ENCODE data around the gene DTNBP1.

The DTNBP1 gene

DNA sequence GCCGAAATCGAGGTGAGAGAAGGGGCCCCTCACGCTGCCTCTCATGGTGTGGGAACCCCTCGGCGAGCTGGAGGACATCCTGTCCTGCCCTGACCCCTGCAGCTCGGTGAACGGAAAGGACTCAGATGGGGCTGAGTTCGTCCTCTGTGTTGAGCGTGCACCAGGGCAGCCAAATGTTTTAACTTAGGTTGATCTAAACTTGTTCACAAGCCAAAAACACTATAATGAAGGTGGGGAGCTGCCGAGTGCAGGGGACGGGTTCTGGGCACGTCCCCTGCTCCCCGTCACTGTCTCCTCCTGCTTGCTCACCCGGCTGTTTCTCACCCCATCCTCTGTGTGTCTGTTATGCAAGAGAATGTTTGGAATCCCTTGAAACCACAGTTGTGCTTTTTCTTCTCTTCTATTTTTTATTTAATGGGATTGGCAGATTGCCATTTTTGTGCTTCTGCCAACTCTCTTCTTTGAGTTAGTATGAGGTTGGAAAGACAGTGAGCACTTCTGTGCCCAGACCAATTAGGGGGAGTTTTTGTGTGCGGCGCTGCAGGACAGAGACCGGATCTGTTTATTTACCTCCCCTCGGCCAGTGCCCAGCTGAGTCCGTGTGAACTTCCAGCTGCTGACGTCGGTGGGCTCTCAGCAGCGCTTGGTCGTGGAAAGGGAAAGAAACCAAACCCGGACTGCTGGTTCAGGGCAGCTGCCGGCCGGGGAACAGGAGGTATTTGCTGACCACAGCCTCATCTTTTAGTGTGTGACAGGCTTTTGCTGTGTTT is 158.1 kb downstream of the DTNBP1 start:
- DNase-seq (ENCODE audit: low read depth, low spot score) = no peak
- Histone ChIP-seq H3K36me3 (ENCODE audit: insufficient read depth, insufficient read length, low read length) (peaks cover 84% of the 10 kb centered on the region), H3K4me3 (ENCODE audit: insufficient read length, low read depth) (no peak overlapping the region), H3K27me3 (ENCODE audit: insufficient read depth, insufficient read length) (no peaks in the 10 kb centered on the region), H3K9me3 (ENCODE audit: insufficient read depth, low read length) (no peaks in the 10 kb centered on the region), H3K4me1 (ENCODE audit: insufficient read depth, insufficient read length) (peaks cover 2% of the 10 kb centered on the region), H3K9ac (ENCODE audit: insufficient read length, low read depth) (no peak overlapping the region)
- TF ChIP-seq SUZ12 (IDR thresholded peaks at IDR 0.05; ENCODE audit: extremely low read depth, insufficient read depth, insufficient read length) (no peak), YY1 (IDR thresholded peaks at IDR 0.05; ENCODE audit: insufficient read depth, insufficient read length) (no peak), ZNF274 (IDR thresholded peaks at IDR 0.05; ENCODE audit: low read depth, low read length) (no peak)

DNA sequence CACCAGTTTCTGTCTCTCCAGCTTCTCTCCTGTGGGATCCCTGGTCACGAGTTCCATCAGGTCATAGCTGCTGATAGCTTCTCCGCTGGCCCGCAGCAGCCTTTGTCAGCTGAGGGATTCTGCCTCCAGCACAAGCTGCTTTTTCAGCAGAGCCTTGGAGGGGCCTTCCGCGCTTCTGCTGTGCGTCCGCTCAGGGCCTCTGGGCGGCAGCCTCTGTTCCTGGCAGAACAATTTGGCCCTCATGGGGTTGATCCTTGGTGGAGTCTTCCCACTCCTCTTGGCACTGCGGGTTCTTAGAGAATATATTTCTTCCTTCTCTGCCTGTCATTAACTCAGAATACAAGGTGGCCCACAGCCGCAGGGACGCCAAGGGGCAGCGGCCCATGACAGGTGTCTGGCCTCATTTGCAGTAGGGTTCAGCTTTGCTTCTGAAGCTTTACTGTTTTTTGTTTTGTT is 158.8 kb downstream of the DTNBP1 start:
- no peaks in the 10 kb centered on the region for H3K9me3 ChIP-seq (ENCODE audit: insufficient read depth, low read length)
- no peaks in the 10 kb centered on the region for H3K27me3 ChIP-seq (ENCODE audit: insufficient read depth, insufficient read length)
- TF ChIP-seq ZNF274 (IDR thresholded peaks at IDR 0.05; ENCODE audit: low read depth, low read length) = no peak
- TF ChIP-seq SUZ12 (IDR thresholded peaks at IDR 0.05; ENCODE audit: extremely low read depth, insufficient read depth, insufficient read length) = no peak
- no peak for TF ChIP-seq YY1 (IDR thresholded peaks at IDR 0.05; ENCODE audit: insufficient read depth, insufficient read length)
- no peak overlapping the region for H3K9ac ChIP-seq (ENCODE audit: insufficient read length, low read depth)
- DNase-seq (ENCODE audit: low read depth, low spot score) = no peak
- H3K36me3 ChIP-seq (ENCODE audit: insufficient read depth, insufficient read length, low read length) = peaks cover 84% of the 10 kb centered on the region
- H3K4me1 ChIP-seq (ENCODE audit: insufficient read depth, insufficient read length) = peaks cover 2% of the 10 kb centered on the region
- H3K4me3 ChIP-seq (ENCODE audit: insufficient read length, low read depth) = no peak overlapping the region

DNA sequence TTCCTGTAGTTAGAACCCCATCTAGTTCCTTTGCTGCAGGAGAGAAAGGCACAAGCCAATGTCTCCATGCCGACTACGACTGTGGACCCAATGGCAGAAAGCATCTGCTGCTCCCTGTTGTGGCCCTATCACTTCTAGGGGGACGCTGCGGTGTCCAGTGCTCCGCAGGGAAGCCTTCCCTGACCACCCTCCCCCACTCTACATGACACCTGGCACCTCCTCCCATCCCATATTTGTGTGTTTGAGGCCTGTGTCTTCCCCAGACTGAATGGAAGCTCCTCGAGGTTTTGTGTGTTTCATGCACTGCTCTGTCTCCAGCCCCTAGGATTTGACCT is 159.5 kb downstream of the DTNBP1 start:
- peaks cover 86% of the 10 kb centered on the region for H3K36me3 ChIP-seq (ENCODE audit: insufficient read depth, insufficient read length, low read length)

DNA sequence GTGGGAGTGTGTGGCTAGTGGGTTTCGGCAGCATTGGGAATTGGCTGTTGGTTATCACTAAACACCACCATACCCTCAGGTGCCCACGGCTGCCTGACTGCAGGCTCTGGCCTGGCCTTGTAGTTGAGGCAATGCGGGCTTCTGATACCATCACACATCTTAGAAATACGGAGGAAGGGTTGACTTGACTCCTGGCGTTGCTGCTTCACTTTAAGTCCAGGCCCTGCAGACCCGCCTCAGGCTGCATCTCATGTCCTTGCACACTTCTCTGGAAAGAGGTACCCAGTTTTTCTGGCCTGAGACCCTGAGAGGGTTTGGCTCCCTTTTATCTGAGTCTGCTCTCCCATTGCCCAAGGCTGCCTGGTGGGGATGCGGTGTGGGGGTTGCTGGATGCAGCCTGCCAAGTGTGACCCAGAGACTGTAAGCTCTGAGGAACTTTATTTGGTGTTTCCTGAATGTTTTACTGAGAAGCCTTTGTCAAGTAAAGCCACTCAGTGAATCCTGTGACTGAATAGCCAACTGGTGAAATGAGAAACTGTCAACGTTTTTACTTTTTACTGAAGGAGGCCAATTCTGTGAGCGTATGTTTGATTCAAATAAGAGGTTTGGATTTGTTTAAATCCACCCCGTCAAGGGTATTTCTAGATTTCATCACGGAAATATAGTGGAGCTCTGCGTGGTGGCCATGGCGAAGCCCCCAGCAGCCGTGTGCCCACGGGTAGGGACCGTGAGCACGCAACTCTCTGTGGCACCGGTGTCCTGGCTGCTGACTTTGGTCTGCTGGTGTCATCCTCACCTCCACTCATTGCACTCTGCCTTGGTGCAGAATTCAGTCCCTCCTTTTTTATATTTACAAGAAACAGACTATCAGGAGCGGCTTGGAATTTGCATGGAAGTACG is 160.1 kb downstream of the DTNBP1 start:
- Histone ChIP-seq H3K9me3 (ENCODE audit: insufficient read depth, low read length) (no peaks in the 10 kb centered on the region), H3K27me3 (ENCODE audit: insufficient read depth, insufficient read length) (no peaks in the 10 kb centered on the region), H3K4me1 (ENCODE audit: insufficient read depth, insufficient read length) (peaks cover 2% of the 10 kb centered on the region), H3K36me3 (ENCODE audit: insufficient read depth, insufficient read length, low read length) (peaks cover 85% of the 10 kb centered on the region), H3K9ac (ENCODE audit: insufficient read length, low read depth) (no peak overlapping the region), H3K4me3 (ENCODE audit: insufficient read length, low read depth) (no peak overlapping the region)
- TF ChIP-seq YY1 (IDR thresholded peaks at IDR 0.05; ENCODE audit: insufficient read depth, insufficient read length) (no peak), SUZ12 (IDR thresholded peaks at IDR 0.05; ENCODE audit: extremely low read depth, insufficient read depth, insufficient read length) (no peak), ZNF274 (IDR thresholded peaks at IDR 0.05; ENCODE audit: low read depth, low read length) (no peak)
- DNase-seq (ENCODE audit: low read depth, low spot score) = no peak

More for the DNA sequence above, 159.5 kb downstream of the DTNBP1 start:
- H3K4me1 ChIP-seq (ENCODE audit: insufficient read depth, insufficient read length) = peaks cover 2% of the 10 kb centered on the region
- H3K27me3 ChIP-seq (ENCODE audit: insufficient read depth, insufficient read length) = no peaks in the 10 kb centered on the region
- no peak for DNase-seq (ENCODE audit: low read depth, low spot score)
- TF ChIP-seq YY1 (IDR thresholded peaks at IDR 0.05; ENCODE audit: insufficient read depth, insufficient read length) = no peak
- no peak for TF ChIP-seq ZNF274 (IDR thresholded peaks at IDR 0.05; ENCODE audit: low read depth, low read length)
- TF ChIP-seq SUZ12 (IDR thresholded peaks at IDR 0.05; ENCODE audit: extremely low read depth, insufficient read depth, insufficient read length) = no peak
- H3K9ac ChIP-seq (ENCODE audit: insufficient read length, low read depth) = no peak overlapping the region
- H3K4me3 ChIP-seq (ENCODE audit: insufficient read length, low read depth) = no peak overlapping the region
- H3K9me3 ChIP-seq (ENCODE audit: insufficient read depth, low read length) = no peaks in the 10 kb centered on the region

DNA sequence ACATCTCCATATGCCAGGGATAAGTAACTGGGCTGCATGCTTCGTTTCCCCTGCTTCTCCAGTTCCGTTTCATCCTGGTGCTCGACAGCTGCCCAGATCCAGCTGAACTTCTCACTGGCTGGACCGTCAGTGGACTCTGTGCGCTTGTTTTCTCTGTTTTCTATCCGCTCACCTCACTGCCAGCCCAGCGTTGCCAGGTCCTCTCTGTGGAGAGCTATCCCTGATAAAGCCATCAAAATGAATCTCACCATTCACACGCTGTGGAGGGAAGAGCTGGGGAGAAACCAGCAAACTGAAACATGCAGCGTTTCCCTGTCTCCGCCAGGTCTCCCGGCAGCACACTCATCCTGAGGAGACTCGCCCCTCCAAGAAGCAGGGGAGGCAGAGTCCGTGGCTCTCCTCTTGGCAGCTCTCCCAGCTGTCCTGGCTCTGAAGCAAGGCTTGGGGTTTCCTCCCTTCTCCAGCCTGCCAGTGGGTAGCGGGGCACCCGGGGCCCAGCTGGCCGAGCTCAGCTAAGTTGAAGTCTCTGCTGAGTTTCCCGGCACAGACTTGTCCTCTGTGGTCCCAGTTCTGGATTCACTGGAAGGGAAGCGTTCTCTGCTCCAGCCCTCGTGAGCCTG is 160.9 kb downstream of the DTNBP1 start:
- peaks cover 80% of the 10 kb centered on the region for H3K36me3 ChIP-seq (ENCODE audit: insufficient read depth, insufficient read length, low read length)
- H3K4me3 ChIP-seq (ENCODE audit: insufficient read length, low read depth) = no peak overlapping the region
- no peak for DNase-seq (ENCODE audit: low read depth, low spot score)
- H3K4me1 ChIP-seq (ENCODE audit: insufficient read depth, insufficient read length) = peaks cover 2% of the 10 kb centered on the region
- TF ChIP-seq YY1 (IDR thresholded peaks at IDR 0.05; ENCODE audit: insufficient read depth, insufficient read length) (no peak), SUZ12 (IDR thresholded peaks at IDR 0.05; ENCODE audit: extremely low read depth, insufficient read depth, insufficient read length) (no peak), ZNF274 (IDR thresholded peaks at IDR 0.05; ENCODE audit: low read depth, low read length) (no peak)
- H3K9ac ChIP-seq (ENCODE audit: insufficient read length, low read depth) = no peak overlapping the region
- H3K27me3 ChIP-seq (ENCODE audit: insufficient read depth, insufficient read length) = no peaks in the 10 kb centered on the region
- no peaks in the 10 kb centered on the region for H3K9me3 ChIP-seq (ENCODE audit: insufficient read depth, low read length)

DNA sequence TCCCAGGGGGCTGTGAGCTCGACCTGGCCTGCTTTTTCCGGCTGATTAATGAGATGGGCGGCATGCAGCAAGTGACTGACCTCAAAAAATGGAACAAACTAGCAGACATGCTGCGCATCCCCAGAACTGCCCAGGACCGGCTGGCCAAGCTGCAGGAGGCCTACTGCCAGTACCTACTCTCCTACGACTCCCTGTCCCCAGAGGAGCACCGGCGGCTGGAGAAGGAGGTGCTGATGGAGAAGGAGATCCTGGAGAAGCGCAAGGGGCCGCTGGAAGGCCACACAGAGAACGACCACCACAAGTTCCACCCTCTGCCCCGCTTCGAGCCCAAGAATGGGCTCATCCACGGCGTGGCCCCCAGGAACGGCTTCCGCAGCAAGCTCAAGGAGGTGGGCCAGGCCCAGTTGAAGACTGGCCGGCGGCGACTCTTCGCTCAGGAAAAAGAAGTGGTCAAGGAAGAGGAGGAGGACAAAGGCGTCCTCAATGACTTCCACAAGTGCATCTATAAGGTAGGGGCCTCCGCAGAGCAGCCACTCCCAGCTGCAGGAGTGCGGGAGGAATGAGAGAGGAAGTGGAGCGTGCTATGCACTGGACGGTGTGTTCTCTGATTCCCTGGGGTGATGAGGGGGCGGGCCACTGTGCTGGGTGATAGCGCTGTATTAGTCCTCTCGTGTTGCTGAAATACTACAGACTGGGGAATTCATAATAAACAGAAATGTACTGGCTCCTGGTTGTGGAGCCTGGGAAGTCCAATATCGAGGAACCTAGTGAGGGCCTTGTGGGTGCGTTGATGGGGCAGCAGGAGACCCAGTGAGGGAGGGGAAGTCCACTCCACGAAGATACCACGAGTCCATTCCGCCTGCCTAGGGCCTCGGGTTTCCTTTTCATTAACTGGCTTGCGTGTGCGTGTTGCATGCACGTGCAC is 161.7 kb downstream of the DTNBP1 start:
- no peaks in the 10 kb centered on the region for H3K27me3 ChIP-seq (ENCODE audit: insufficient read depth, insufficient read length)
- H3K9ac ChIP-seq (ENCODE audit: insufficient read length, low read depth) = no peak overlapping the region
- peaks cover 80% of the 10 kb centered on the region for H3K36me3 ChIP-seq (ENCODE audit: insufficient read depth, insufficient read length, low read length)
- TF ChIP-seq ZNF274 (IDR thresholded peaks at IDR 0.05; ENCODE audit: low read depth, low read length) (no peak), SUZ12 (IDR thresholded peaks at IDR 0.05; ENCODE audit: extremely low read depth, insufficient read depth, insufficient read length) (no peak), YY1 (IDR thresholded peaks at IDR 0.05; ENCODE audit: insufficient read depth, insufficient read length) (no peak)
- peaks cover 2% of the 10 kb centered on the region for H3K4me1 ChIP-seq (ENCODE audit: insufficient read depth, insufficient read length)
- no peak for DNase-seq (ENCODE audit: low read depth, low spot score)
- no peak overlapping the region for H3K4me3 ChIP-seq (ENCODE audit: insufficient read length, low read depth)
- H3K9me3 ChIP-seq (ENCODE audit: insufficient read depth, low read length) = no peaks in the 10 kb centered on the region

Measured in NT2/D1 (cell line).